HG03342 (cell line): Measurements from ENCODE around the gene HIPK4.
"Not testable (repeated sequence)": the region's sequence is repeated elsewhere in the genome, so short reads cannot be mapped to it uniquely, and the experiment has no call there.

Experiments
- ATAC-seq: cut with Tn5 transposase; IDR thresholded peaks from one replicate; pipeline ENCODE4 v1.9.1; 2021; ENCODE audit warnings: mild to moderate bottlenecking, moderate library complexity; ENCODE audit not compliant: unreplicated experiment

HIPK4 gene, protein sequence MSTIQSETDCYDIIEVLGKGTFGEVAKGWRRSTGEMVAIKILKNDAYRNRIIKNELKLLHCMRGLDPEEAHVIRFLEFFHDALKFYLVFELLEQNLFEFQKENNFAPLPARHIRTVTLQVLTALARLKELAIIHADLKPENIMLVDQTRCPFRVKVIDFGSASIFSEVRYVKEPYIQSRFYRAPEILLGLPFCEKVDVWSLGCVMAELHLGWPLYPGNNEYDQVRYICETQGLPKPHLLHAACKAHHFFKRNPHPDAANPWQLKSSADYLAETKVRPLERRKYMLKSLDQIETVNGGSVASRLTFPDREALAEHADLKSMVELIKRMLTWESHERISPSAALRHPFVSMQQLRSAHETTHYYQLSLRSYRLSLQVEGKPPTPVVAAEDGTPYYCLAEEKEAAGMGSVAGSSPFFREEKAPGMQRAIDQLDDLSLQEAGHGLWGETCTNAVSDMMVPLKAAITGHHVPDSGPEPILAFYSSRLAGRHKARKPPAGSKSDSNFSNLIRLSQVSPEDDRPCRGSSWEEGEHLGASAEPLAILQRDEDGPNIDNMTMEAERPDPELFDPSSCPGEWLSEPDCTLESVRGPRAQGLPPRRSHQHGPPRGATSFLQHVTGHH

DNA sequence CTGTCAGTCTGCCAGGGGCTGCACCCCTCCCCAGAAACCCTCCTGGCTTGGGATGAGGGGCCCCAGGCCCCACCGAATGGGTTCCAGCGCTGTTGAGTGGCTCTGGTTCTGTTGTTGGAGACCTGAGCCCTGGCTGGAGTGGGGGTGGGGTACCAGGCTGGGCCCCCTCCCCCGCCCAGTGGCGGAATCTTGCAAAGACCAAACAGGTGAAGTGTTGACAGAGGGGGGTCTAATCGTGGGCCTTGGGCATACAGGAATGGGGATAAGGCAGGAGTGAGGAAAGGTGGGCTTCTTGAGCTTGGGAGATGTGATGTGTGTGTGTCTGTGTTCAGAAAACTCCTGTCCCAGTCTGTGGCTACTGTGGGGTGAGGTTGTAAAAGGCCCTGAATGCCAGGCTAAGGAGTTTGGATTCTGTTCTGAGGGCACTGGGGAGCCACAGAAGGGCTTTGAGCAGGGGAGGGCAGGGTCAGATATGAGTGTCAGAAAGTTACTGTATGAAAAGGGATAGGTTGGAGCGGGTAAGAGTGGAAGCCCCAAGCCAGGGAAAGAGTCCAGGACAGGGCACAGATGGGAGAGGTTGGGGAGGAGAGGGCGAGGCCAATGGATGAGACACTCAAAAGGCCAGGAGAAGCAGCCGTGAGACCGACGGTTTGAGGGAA, at the start of gene HIPK4:
Gene HIPK4 (minus strand): TSS at position 98 of the 659 bp plus-strand sequence. CDS start 279 bp downstream, outside the sequence.
- no peak for ATAC-seq

GRCh38 chr19:40438284-40438683, 48.3 kb upstream of the HIPK4 start:
- ATAC-seq = no peak

DNA sequence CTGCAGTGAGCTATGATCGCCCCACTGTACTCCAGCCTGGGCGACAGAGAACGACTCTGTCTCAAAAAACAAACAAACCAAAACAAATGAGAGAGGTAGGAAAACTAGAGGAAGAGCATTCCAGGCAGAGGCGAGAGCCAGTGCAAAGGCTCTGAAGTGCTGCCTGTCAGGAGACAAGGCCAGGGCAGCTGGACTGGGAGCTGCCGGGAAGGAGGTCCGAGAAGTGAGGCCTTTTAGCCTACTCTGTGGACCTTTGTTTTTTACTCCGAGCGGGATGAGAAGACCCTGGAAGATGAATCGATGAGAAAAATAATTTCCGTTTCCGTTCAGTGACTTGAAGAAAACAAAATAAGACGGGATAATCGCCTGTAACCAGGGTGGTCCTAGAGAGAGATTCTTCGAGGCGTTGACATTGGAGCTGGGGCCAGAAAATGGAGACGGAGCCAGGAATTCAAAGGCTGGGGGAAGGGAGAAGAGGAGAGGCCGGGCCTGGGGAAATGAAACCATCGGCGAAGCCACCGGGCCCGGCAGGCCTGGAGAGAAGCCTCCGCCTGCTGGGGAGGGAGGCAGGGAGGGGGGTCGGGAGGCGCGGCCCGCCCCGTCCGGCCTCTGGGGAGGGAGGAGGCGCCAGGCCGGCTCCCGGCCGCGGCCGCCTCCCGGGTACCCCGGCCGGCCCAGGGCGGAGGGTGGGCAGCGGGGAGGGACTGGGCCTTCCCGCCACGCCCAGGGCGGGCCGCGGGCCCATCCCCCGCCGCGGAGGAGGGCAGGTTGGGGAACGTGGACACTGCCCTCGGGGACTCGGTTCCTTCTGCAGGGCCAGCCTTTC, 43.6 kb upstream of the HIPK4 start:
- ATAC-seq = peak; percentile 57

- not testable (repeated sequence) for ATAC-seq
These were observed 42.8 kb upstream of the HIPK4 start for GRCh38 chr19:40432760-40433159.

- ATAC-seq = no peak
These were observed 41.7 kb upstream of the HIPK4 start for GRCh38 chr19:40431698-40432097.

DNA sequence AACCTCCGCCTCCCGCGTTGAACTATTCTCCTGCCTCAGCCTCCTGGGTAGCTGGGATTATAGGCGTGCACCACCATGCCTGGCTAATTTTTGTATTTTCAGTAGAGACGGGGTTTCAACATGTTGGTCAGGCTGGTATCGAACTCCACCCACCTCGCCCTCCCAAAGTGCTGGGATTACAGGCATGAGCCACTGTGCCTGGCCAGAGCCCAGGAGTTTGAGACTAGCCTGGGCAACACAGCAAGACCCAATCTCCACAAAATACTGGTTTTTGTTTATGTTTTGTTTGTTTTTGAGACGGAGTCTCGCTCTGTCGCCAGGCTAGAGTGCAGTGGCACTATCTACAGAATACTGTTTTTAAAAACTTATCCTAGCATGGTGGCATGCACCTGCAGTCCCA, 40.3 kb upstream of the HIPK4 start:
- ATAC-seq = not testable (repeated sequence)

GRCh38 chr19:40428197-40428596, 38.2 kb upstream of the HIPK4 start:
- not testable (repeated sequence) for ATAC-seq

DNA sequence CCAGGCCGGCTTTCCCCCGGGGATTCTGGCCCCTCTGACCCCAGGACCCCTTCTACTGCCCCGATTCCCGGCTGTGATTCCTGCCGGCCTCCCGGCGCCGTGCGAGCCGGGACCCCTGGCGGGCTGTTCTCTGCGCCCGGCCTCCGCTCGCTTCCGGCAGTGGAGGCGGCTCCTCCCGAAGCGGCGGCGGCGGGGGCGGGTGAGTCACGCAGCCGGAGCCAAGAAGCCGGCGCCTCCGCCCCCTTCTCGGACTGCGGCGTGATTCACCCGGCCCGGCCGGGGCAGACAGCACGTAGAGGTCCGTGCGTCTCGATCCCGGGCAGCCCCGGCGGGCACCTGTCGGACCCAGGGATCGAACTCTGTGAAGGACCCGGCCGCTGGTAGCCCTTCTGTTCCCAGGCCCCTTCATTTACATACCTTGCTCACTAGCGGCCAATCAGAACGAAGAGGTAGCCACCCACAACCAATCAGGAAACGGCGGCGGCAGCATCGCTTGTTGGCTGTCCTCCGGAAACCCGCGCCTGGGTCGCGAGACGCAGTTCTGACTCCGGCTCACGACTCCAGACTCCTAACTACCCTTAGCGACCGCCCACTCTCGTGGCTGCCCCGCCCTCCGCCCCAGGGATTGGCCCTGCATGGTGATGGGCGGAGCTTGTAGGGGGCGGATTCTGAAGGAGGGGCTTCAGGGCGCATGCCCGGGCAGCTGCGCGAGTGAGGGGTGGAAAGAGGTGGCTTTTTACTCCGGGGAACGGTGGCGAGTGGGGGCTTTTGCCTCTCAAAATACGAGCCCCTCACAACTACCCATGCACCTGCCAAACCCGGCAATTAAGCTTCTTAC, 35.7 kb upstream of the HIPK4 start, which contains the start of gene SERTAD1:
Gene SERTAD1 (minus strand): TSS at position 543 of the 838 bp plus-strand sequence. CDS start 2,446 bp downstream, outside the sequence.
- ATAC-seq = peak; percentile 80

GRCh38 chr19:40424637-40425449, 34.9 kb upstream of the HIPK4 start:
- no peak for ATAC-seq

GRCh38 chr19:40423938-40424337, 34.0 kb upstream of the HIPK4 start:
- ATAC-seq = no peak

DNA sequence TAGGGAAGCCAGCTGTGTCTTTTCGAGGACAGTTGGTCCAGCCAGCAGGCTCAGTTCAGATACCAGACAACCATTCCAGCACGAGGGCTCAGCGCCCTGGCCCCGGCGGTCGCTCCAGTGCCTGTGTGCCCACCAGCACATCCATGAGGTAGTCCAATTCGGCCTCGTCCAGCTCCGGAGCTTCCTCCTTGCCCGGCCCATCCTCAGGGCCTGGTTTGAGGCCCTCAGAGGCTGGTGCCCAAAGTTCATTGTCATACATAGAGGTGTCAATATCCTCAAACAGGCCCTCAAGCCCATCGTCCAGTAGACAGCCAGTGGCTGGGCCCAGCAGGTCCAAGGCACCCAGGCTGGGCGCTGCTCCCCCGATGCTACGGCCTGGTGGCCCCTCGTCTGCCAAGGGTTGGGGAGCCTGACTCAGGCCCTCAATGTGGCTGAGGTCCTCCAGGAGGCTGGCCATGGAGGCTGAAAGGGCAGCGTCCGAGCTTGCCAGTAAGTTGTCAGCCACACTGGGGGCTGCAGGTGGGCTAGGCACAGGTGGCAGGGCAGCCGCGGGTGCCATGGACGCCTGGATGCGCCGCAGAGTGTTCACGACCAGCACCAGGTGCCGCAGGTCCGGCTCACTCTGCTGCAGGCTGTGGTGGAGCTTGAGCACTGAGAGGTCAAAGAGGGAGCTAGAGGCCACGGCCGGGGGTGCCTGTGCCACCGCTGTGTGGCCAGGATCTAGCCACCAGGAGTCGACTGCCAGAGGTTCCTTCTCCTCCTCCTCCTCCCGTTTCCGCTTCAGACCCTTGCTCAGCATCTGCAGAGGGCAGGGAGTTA, 33.0 kb upstream of the HIPK4 start:
- no peak for ATAC-seq

- ATAC-seq = no peak
These were observed 32.2 kb upstream of the HIPK4 start for GRCh38 chr19:40421993-40422747.

DNA sequence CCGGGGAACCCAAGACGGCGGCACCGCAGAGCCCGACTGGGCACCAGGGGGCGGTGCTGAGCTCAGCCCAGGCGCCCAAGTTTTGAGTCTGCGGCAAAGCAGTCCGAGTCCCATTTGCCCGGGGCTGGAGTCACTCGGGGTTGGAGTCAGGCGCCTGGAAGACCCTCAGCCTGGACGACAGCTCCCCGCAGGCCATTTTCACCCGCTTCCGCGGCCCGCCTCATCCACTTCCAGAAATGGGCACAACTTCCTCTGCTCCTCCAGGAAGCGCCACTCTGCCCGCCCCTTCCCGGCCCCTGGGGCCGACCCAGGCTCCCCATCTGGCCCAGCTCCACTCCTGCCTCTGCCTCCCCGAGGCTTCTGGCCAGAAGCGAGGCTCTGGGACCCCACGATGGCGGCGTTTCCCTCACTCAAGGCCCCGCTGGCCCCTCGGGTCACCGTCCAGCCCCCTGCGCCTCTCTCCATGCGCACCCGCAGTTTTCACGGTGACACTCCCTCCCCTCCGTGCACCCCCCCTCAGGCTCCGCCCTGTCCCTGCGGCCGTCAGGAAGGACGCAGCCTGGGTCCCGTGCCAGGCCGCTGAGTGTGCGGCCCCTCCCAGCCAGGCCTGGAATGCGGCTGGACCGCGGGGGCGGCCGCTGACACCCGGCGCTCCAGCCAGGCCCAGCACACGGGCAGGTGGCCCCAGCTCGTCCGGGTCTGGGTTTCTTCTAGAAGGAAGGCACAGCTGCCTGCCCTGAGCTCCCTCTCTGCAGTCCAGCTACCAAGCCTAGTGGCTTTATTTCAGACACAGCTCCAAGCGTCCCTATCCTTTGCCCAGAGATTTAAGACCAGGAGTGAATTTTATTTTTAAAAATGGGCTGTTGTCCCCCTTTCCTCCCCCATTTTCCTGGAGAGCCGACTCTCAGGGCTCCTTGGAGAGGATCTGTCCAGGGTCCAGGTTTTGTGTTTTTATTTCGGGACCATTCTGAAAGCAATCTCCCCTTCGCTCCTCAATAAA, 31.1 kb upstream of the HIPK4 start:
- ATAC-seq = no peak

- no peak for ATAC-seq
These were observed 30.4 kb upstream of the HIPK4 start for GRCh38 chr19:40420451-40420765.

DNA sequence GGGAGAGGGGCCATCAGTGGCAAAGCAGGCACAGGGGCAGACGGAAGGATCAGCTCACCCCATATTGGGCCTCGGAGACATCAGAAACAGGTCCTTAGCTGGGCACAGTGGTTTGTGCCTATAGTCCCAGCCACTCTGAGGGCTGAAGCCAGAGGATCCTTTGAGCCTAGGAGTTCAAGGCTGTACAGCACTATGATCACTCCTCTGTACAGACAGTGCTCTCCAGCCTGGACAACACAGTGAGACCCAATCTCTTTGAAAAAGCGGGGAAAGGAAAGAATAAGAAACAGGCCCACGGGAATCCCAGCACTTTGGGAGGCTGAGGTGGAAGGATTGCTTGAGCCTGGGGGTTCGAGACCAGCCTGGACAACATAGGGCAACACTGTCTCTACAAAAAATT, 29.8 kb upstream of the HIPK4 start:
- ATAC-seq = no peak

GRCh38 chr19:40419066-40419612, 29.2 kb upstream of the HIPK4 start:
- no peak for ATAC-seq
